ENCODE data around the gene SLC25A21. TPM values are rescaled to one million over a fixed set of nuclear protein-coding genes. Genes with fewer than 3 reads are reported as not detected.
"Not testable (repeated sequence)": the region's sequence is repeated elsewhere in the genome, so short reads cannot be mapped to it uniquely, and the experiment has no call there.

Gene SLC25A21
- total and polyA plus RNA-seq, 7 donors = 0.07 to 0.37 (median 0.18) TPM; not detected in 1

DNA sequence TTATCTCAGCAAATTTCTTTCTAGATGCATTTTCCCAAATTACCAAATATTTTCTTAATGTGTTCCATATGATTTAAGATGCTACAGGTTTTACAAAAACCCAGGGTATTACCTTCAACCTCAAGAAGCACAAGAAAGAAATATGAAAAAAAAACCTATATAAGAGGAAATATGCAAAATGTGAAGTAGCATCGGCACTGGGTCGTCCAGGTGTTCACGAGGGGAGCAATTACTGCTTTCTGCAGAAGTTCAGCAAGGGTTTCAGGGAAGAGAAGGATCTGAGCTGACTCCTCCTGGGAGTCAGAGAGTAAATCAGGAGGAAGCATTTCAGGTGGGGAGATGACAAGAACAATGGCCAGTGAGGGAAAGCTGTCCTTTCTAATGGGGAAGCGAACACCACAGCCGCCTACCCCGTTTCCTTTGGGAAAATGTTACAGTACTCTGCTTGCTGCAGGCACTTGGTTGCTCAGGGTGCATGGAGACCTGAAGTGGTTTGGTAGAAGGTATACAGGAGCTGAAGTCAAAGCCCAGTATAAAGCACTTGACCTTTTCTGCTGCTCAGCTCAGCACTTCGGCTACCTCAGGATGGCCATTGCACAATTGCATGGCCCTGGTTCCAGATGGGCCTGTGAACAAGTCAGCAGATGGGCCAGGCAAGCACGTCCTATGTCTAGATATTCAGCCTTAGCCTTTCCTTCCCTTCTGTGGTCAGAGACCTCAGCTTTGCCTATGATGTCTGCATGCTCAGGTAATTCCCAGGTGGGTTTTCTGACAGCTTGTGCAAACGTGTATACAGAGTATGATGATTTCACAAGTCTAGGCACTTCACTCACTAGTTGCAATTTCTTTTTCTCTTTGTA lies 355.1 kb downstream of the SLC25A21 start:
- Histone ChIP-seq H3K4me1 (no peaks in the 10 kb centered on the region), H3K4me3 (no peak overlapping the region), H3K27me3 (ENCODE audit: insufficient read depth in 3 of 3, low read length in 2 of 3) (no peaks in the 10 kb centered on the region), H3K36me3 (ENCODE audit: insufficient read depth in 1 of 2, low read depth in 1 of 2) (no peaks in the 10 kb centered on the region), H3K9me3 (no peaks in the 10 kb centered on the region), H3K27ac (no peak overlapping the region)
- DNase-seq (no peak), ATAC-seq (no peak)
- intact Hi-C loops (cut with DNase I) = no loop called here
- WGBS, 3 donors = 79 to 83% (median 80%) methylated on average over 9 of the region's 9 CpGs
- TF ChIP-seq CTCF (IDR thresholded peaks at IDR 0.05) = no peak

DNA sequence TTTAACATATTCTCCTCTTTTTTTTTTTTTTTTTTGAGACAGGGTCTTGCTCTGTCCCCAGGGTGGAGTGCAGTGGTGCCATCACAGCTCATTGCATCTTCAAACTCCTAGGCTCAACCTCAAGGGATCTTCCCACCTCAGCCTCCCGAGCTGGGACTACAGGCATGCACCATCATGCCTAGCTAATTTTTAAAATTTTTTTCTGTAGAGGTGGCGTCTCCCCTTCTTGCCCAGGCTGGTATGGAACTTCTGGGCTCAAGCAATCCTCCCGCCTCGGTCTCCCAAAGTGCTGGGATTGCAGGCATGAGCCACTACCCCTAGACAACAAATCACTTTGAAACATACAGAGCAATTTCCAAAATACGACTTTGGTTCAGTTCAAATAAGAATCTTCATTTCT lies 355.9 kb downstream of the SLC25A21 start:
- Histone ChIP-seq H3K9me3 (no peaks in the 10 kb centered on the region), H3K4me3 (no peak overlapping the region), H3K36me3 (ENCODE audit: insufficient read depth in 1 of 2, low read depth in 1 of 2) (no peaks in the 10 kb centered on the region), H3K4me1 (no peaks in the 10 kb centered on the region), H3K27ac (no peak overlapping the region), H3K27me3 (ENCODE audit: insufficient read depth in 3 of 3, low read length in 2 of 3) (no peaks in the 10 kb centered on the region)
- intact Hi-C loops (cut with DNase I) = no loop called here
- TF ChIP-seq CTCF (IDR thresholded peaks at IDR 0.05) = no peak
- 77 to 82% (median 81%) methylated on average over 5 of the region's 5 CpGs for WGBS, 3 donors
- no peak for ATAC-seq
- DNase-seq = no peak

GRCh38 chr14:36814783-36815182 lies 357.6 kb downstream of the SLC25A21 start:
- intact Hi-C loops (cut with DNase I); ATAC-seq; H3K27me3 ChIP-seq (ENCODE audit: insufficient read depth in 3 of 3, low read length in 2 of 3); H3K27ac ChIP-seq; DNase-seq; H3K36me3 ChIP-seq (ENCODE audit: insufficient read depth in 1 of 2, low read depth in 1 of 2); H3K4me3 ChIP-seq; H3K4me1 ChIP-seq; H3K9me3 ChIP-seq: not testable (repeated sequence)
- 89 to 95% (median 92%) methylated on average over 5 of the region's 5 CpGs for WGBS, 3 donors

DNA sequence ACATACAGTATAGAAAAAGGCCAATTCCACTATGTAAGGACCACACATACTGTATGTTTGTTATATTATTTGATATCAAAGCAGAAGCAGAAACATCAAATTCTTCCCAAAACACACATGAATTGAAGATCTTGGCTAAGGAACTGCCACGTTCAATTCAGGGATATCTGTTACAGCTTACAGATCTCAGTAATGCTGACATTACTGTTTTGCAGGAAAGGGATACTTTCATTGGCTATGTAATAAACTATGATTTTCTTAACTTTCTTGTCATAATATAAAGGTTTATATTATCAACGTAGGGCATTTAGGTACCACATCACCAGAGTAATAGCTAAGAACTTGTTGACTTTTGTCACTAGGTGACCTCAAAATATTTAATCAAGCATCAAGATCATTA lies 362.2 kb downstream of the SLC25A21 start:
- TF ChIP-seq CTCF (IDR thresholded peaks at IDR 0.05) = no peak
- Histone ChIP-seq H3K4me1 (no peaks in the 10 kb centered on the region), H3K4me3 (no peak overlapping the region), H3K36me3 (ENCODE audit: insufficient read depth in 1 of 2, low read depth in 1 of 2) (no peaks in the 10 kb centered on the region), H3K27ac (no peak overlapping the region), H3K9me3 (no peaks in the 10 kb centered on the region), H3K27me3 (ENCODE audit: insufficient read depth in 3 of 3, low read length in 2 of 3) (no peaks in the 10 kb centered on the region)
- ATAC-seq (no peak), DNase-seq (no peak)
- 55 to 60% (median 59%) methylated on average over 2 of the region's 2 CpGs for WGBS, 3 donors
- intact Hi-C loops (cut with DNase I) = no loop called here

DNA sequence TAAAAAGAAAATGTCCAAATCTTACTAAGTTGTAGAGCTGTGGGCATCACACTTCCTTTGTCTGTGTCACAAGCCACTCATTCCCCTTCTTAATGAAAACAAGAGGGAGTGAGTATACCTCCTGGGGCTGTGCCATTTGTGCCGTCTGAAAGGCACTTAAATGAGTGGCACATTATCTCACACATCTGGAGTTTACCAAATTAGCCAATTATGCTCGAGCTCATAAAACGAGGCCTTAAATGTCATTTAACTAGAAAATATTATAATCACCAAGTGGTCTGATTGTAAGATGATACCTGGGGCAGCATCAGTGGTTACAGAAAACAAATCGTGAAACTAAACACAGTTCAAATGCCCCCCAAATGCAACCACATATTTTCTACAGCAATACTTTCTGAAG lies 364.7 kb downstream of the SLC25A21 start:
- no peak for TF ChIP-seq CTCF (IDR thresholded peaks at IDR 0.05)
- Histone ChIP-seq H3K36me3 (ENCODE audit: insufficient read depth in 1 of 2, low read depth in 1 of 2) (no peaks in the 10 kb centered on the region), H3K27ac (no peak overlapping the region), H3K4me3 (no peak overlapping the region), H3K9me3 (no peaks in the 10 kb centered on the region), H3K27me3 (ENCODE audit: insufficient read depth in 3 of 3, low read length in 2 of 3) (no peaks in the 10 kb centered on the region), H3K4me1 (no peaks in the 10 kb centered on the region)
- DNase-seq = no peak
- WGBS, 3 donors = 32 to 34% (median 34%) methylated on average over 4 of the region's 4 CpGs
- intact Hi-C loops (cut with DNase I) = no loop called here
- no peak for ATAC-seq

Data from psoas muscle (tissue), 8 donors.